GM19193 (cell line): ENCODE data around the gene CA10.

Experiments used
- POLR2A ChIP-seq: IDR thresholded peaks from 4 replicates; pipeline ENCODE4 v1.6.1; 2011; ENCODE audit not compliant: insufficient read depth, insufficient read length; ENCODE audit errors: extremely low read depth

The CA10 gene

DNA sequence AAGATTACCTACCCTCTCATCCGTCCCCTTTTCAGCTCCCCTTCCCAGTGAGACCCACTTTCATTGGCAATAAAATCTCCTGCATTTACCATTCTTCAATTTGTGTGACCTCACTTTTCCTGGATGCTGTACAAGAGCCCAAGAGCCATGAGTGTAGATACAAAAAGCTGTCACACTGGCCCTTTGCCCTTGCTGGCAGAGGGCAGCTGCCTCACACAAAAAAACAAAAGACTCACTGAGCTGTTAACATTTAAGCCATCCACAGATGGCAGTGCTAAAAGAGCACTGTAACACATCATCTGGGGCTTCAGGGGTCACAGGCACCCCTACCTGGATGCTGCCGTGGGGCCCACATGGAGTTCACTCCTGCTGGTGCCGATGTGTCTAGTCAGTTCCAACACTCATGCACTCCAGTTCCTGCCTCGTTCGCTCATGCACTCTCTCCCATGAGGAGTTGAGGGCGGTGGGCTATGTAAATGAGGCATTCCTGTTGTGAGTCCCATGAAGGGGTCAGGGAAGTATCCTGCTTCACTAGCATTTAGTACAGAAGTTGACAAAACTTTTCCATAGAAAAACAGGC is 123.1 kb downstream of the CA10 start:
- no peak for TF ChIP-seq POLR2A

DNA sequence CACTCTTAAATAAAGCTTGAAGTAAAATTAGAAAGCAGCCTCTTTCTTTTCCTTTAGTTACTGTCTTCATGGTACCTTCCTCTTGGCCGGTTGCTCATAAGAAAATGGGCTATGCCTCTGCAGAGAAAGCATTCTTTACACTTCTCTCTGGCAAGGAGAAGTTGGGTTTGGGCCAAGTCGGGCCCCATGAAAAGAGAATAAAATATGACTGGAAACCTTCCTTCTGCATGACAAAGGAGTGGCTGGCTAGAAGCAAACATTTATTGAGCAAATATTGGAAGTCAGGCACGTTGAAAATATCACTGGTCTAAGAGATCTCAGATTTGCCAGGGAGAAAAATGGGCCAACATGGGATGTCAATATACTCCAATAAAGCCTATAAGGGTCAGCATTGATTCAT is 126.1 kb downstream of the CA10 start:
- no peak for TF ChIP-seq POLR2A

DNA sequence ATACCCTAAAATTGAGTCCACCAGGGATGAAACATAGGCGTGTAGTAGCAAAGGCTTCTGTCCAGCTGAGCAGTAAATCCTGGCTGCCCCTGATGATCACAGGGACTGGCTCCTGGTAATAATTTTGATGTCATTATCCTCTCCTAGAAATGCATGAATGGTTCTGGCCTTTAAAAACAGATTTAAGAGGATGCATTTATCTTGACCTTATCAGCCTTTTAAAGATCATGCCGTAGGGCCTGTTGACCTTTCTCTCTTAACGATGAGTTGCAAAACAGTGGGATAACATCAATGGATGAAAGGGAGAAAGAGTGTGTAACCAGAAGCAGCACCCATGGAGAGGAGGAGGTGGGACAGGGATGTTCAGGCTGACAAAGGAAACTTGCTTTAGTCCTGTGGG is 128.5 kb downstream of the CA10 start:
- TF ChIP-seq POLR2A = no peak

DNA sequence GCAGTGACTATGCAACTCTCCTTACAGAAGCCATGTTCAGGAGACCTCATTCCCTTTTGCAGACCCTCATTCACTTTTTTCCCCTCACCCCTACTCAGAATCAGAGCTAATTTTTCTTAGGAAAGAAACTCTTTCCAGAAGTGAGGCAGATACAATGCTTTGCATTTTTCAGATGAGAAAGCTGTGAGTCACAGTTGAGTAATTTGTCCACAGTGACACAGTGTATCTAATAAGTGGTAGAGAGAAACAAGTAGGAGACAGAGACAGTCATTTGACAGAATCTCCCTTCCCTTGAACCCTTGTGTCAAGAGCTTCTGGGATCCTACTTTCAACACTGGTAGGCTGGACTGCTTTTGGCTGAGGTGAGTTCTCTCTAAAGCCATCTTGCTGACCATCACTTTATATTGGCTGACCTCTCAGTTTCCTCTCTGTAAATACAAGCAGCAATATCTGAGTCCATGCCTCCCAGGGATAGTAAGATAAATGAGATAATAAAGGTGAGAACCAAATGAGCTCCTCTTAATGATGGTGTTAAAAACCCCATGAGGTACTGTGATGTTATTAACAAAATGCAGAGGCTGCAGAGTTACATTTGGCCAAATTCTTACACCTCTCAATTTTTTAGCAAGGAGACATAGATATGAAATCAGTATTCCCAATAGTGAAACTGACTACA is 130.8 kb downstream of the CA10 start:
- TF ChIP-seq POLR2A = no peak

DNA sequence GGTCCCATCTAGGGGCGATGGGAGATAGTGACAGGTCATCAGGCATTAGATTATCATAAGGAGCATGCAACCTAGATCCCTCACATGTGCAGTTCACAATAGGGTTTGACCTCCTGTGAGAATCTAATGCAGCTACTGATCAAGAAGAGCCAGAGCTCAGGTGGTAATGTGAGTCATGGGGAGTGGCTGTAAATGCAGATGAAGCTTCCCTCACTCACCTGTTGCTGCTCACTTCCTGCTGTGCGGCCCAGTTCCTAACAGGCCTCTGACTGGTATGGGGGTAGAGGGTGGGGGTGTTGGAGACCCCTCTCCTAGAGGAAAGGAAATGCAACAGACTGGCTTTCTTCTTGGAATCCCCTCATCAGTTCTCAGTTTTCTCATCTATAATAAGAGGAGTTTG is 131.4 kb downstream of the CA10 start:
- no peak for TF ChIP-seq POLR2A

DNA sequence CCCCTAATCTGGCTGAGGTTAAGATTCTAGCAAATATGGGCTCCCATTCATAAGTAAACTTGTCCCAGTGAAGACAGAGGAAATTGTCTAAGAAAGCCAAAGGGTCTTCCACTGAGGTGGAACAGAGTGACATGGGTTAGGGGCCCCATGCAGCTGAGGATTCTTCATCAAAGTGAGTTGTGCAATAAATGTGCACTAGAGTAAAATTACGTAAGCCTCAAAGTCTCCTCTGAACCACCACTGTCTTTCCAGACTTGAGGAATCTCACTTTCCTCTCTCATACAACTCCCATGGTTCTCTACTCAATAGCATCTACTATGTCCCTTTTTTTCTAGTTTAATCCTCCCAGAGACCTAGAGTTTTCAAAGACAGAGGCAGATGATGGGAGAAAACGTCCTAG is 132.4 kb downstream of the CA10 start:
- TF ChIP-seq POLR2A = no peak

DNA sequence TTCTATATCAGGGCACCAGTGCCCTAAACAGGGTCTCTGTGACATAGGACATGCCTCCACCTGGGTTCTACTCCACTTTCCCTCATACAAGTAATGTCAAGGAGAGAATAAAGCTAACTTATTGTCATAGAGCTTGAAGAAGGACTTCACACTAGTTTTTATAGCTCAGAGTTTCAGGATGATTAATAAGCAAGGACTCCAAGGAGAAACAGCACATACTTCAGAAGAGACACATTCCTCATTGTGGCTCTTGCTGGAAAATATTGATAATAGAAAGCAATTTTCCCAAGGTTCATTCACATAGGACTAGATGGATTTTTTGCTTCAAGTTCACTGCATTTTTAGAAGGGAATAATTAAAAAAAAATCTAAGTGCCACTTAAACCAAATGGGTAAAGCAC is 133.3 kb downstream of the CA10 start:
- TF ChIP-seq POLR2A = no peak

DNA sequence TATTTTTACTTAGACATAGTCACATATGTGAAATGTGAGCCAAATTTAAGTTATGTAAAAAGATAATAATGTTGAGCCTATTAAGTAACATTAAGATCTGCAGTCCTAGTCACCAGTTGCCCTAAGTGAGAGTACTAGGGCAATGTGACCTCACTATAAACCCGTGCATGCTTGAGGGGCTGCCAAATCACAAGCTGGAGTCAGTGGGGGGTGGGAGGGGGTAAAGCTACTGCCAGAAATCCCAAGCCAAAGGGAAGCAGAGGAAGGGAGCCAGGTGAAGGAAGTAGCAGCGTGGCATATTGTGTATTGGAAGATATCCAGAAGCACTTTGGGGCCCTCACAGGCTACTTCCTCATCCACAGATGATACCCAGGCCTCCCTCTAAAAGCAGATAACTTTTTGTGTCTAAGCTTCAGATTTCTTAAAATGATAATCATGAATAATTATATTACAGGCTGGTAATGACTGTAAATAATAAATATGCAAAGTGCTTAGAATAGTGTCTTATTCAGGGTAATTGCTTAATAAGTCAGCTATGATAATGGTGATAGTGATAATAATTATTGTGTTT is 134.1 kb downstream of the CA10 start:
- TF ChIP-seq POLR2A = no peak

DNA sequence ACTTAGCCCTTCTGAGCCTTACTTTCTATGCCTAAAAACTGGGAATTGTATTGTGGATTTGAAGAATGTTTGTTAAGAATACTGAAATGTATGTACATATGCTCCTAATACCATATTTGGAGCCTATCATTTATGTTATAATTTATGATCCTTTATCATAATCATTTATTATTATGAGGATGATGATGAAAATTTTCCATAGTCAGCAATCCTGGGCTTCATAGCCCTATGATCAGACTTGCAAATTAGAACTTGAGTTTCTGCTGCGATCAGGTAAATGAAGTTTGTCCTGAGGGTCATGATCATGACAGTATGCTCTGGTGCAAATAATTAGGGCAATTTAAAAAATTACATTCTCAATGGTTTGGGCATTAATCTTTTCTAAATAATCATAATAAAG is 147.4 kb downstream of the CA10 start:
- TF ChIP-seq POLR2A = no peak

DNA sequence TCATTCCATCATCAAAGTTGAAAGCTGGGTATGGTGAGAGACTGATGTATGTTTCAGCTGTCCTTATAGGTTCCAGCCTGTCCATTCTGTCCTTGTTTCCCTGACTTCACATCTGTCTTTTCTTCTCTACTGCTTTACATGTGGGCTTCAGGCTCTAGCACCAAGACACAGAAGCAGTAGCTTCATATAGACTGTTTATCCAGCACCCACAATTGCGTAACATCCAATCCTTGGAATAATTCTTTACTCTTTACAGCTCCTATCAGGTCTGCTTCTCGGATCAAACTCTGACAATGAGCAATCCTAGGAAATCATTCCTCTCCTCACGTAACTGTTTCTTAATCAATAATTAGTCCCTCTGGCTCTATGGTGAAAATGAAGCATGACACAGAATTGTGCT is 158.9 kb downstream of the CA10 start:
- no peak for TF ChIP-seq POLR2A

DNA sequence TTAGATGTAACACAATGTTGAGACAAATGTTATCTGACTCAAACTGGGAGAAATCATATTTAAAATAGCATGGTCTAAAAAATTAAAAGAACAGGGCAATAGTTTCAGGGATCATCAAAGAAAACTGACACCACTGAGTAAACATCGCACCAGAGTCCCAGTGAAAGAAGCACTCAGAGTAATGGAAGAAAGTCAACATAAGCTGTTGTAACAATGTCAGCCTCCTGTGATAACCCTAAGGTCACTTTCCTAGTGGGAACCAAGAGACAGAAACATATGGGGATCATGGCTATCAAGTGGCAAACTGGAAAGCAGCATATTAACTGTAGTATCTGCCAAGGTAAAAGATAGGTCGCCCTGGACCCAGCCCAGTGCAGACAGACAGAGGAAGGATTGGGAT is 160.8 kb downstream of the CA10 start:
- no peak for TF ChIP-seq POLR2A

DNA sequence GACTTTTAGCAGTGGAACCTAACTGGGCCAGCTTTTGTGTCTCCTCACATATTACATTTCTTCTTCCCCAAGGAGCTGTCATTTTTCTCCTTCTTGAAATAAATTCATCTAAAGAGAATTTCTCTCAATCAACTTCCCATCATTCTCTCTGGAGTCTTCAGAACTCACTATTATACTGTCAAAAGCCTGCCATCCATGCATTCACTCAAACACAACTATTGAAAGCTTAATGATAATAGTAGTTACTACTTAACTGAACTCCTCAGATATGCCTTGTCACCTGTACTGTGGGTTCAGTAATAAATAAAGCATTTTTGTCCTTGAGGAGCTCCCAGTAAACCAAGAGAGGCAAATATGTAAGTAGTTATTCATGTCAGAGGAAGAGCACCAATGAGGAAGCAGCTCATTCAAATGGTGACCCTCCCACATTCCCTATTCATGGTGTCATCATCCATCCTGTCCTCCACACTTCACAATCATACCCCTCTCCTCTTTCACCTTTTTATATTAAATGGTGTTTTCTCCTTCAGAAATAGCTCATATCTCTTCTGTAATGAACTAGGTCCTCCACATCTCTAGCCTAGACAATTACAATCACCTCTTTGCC is 162.6 kb downstream of the CA10 start:
- TF ChIP-seq POLR2A = no peak

DNA sequence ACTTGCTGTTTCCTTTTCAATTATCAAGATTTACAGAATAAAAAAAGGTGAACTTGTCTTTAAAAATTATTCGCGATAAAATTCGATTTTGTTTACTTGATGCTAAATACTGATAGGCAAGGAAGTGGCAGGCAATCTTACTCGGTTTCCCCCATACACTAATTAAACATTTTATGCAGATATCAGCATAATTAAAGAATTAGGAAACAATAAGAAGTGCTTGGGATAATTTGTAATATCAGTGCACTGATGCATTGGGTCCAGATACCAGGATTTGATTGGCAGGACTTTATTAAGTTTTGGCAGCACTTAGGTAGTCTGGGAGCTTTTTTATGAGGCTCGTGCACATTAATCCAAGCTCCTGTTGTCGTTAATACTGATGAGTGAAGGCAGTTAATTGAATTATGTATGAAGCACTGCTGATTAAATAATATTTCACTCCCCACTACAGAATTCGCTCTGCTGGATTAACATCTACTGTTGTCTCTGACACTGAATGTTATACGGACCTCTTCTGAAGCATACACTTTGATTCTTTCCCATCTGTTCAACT is 165.6 kb downstream of the CA10 start:
- TF ChIP-seq POLR2A = no peak

DNA sequence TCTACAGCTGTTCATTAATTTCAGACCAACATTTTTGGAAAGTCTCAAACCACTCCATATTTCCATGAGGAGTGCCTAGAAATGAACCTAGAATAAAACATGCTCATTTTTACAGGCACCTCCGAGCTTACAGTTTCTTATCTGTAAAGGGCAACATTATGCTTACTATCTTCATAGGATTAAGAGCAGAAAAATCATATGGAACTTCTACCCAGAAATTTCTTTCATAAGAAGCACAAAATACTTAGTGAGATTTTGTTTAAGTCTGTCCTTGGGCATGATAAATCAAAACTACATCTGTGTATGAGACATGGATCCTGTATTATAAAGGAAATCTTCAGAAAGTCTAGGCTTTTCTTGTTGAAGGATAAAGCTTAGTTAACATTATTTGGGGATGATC is 187.4 kb downstream of the CA10 start:
- no peak for TF ChIP-seq POLR2A

DNA sequence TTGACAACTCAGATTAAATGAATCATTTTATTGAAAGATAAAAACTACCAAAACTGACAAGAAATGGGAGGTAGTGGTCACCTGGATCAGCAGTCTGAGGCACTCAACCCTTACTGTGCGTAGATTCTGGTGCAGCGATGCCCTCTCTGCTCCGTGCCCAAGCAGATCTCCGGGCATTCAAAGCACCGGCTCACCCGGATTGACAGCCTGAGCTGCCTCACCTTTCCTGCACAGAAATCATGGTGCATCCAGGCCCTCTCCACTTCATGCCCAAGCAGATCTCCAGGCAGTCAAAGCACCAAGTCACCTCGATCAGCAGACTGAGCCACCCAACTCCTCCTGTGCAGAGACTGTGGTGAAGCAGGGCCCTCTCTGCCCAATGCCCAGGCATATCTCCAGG is 196.8 kb downstream of the CA10 start:
- no peak for TF ChIP-seq POLR2A

DNA sequence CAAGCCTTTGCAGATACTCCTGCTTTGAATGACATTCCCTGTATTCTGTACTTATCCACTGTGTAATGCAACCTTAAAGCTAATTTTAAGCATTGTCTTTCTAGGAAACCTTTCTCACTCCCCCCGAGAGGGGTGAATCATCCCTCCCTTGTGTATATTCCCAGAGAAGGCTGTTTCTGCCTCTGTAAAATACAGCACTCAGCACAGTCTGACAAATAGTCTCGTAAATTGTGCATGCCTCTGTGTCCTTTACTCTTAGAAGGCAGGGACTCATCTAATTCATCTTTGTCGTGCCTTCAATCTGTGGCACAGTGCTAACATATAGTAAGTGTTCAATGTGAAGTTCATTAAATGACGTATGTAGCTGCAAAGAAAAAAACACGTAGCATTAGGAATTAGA is 200.7 kb downstream of the CA10 start:
- no peak for TF ChIP-seq POLR2A

DNA sequence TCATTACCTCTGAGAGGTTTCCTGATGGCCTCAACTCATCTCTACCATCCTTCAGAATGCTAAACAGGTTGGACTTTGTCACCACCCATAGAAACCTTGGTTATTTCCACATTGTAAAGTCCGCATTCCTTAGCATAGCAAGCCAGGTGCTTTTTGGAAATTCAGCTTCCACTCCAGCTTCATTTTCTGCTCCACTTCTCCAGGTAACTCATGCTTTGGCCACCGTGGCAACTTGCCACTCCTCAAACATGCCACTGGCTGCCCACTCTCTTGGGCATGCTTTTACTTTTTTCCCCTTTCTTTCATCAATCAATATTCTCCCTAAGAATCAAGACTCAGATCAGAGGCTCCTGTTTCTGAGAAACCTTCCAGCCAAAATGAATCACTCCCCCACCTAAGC is 203.3 kb downstream of the CA10 start:
- no peak for TF ChIP-seq POLR2A

DNA sequence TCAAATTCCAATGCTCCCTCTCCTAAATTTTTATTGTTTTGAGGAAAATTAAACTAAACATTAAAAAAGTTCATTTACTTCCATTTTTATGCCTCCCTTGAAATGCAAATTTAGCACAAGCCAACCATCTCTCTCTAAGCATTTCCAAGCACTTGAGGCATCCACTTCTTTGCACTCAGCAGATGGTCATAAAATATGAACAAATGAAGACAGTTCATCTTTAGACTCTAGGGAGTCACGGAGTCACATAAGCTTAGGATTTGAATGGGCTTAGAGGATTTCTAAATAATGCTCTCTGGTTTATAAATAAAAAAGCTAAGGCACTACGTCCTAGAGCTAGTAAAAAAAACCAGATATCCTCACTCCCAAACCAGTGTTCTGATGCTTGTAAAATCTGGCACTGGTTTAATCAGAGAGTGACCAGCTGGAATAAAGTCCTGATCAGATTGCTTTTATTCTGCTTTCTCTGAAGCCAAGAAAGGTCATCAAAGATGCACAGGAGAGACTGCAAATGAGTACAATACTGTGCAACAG is 204.2 kb downstream of the CA10 start:
- no peak for TF ChIP-seq POLR2A
